Measurements from ENCODE around the gene CDKN2A.

Gene CDKN2A

DNA sequence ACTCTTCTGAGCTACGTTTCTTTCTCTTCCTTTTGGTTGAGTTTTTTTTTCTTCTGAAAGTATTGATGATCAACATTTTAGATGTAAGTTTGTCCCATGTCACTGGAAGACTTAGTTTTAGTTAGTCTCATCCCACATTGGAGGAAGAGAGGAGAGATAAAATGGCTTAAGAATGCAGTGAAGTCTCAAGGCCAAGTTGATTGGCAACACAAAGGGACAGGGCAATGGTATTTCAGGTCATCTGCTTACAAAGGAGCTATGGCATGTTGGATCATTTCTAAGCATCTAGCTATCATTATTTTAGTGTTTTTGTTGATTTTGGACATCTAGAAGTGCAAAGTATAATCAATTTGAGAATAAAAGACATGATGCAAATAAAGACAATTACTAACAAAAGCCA, 58.6 kb downstream of the CDKN2A start:
- no peak for DNase-seq

DNA sequence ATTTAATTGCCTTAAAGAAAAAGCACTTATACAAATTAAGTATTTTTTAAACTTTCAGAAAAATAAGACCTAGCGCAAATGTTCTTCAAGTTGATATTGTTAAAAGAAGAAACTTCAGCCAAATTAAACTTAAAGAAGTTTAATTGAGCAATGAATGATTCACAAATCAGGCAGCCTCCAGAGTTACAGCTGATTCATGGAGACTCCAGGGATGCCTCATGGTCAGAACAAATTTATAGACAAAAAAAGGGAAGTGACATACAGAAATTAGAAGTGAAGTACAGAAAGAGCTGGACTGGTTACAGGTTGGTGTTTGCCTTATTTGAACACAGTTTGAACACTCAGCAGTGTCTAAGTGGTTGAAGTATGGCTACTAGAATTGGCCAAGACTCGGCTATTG, 60.3 kb downstream of the CDKN2A start:
- DNase-seq = peak; percentile 80

DNA sequence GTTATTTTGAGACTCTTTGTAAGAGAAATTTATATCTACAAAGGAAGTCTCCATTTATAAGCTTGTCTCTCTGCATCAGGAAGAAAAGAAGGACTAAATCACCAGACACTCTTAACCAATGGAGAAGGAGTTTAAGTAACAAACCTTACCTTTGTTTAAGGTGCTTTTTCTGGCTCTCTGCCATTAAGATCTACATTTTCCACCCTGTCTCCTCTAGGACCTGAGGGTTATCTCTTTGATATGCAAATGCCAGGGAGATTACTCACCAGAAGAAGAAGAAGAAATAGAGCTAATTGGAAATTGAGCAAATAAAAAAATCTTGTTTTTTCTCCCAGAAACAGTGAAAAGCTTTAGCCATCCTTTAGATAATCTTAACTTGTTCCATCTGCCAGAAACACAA, 60.9 kb downstream of the CDKN2A start:
- DNase-seq = no peak

DNA sequence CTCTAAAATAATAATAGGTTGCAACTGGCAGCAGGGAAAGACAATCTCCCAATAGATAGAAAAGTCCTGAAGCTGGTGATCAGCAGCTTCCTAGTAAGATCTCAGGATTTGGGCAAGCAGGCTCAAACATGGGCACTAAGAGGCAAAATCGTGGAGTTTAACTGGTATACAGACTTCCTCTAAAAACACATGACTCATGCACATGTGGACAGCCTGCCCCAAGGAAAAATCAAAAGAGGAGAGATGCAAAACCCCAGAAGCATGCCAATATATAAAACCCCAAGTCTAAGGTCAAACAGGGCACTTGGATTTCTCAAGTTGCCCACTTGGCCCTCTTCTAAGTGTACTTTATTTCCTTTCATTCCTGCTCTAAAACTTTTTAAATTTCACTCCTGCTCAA, 62.8 kb downstream of the CDKN2A start:
- peak; percentile 39 for DNase-seq

DNA sequence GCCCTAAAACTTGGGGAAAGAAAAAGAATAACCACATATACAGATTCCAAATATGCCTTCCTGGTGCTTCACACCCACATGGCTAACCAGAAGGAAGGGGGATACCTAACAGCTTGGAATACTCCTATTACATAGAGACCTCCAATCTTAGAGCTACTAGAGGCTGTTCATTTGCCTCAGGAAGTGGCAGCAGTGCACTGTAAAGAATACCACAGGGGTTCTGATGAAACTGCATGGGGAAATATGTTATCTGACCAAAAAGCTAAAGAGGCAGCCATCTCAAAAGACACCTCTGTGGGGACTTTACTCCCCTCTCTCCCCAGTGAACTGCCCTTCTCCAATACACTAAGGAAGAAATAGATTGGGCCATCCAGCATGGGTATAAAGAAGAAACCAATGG, 66.4 kb downstream of the CDKN2A start:
- no peak for DNase-seq

DNA sequence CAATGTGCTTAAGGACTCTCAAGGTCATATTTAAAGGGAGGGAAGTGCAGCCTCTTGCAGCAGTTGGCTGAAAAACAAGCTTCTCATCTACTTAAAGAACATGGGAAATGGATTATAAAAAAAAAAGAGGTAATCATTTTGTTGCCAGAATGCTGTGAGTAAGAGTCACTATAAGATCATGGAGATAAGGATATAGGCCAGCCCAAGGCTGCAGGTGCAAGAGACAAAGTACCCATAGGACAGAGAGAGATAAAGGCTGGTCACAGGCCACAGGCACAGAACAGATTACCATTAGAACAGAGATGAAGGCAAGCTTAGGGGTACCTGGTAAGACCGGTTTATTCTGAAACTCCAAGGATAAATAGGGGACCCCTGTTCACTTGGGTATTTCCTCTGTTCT, 70.5 kb downstream of the CDKN2A start:
- DNase-seq = no peak

DNA sequence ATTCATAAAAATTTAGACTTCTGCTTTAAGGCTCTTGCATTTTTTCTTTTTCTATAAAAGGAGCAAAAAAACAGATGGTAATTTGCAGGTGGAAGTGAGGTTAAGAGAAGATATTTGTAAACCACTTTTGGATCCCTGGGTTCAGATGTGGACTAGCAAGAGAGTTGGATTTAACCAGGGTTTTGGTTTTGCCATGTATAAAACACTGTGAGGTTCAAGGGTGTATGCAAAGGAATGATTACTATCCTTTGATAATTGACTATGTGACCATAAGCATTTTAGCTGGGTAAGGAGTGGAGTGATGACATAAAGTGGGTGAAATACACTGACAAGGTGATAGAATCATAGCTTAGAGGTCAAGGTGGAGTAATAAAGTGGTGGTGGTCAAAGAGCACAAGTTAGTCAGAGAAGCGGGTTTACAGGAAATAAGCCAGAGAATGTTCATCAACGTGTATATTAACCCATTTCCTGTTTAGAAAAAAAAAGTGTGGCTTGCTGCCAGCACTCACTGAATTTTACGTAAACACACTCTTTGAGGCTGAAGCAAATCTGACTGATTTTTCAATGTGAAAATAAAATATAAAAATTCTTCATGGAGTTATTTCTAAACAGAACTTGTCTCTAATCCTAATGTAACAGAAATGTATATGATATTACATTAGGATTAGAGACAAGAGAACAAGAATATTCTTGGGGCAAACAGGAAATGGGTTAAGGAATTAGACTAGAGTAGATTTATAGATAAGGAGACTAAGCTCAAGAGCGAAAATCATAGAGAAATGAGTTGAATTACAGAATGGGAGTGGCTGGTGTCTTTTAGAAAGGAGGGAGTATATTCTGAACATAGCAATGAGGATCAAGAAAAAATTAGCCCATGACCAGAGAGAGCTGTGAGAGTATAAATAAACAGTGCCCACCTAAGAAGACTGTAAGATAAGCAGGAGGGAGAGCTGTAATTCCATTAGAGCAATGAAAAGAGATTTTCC, 74.5 kb downstream of the CDKN2A start:
- DNase-seq = no peak
